HG03025 (cell line): Measurements from ENCODE around the gene CLEC18B.
A peak's percentile ranks its signal among the peaks of the same experiment; 100 is the strongest.
"Not testable (repeated sequence)": the region's sequence is repeated elsewhere in the genome, so short reads cannot be mapped to it uniquely, and the experiment has no call there.

Experiments
- ATAC-seq: cut with Tn5 transposase; IDR thresholded peaks from one replicate; pipeline ENCODE4 v1.9.1; 2021; ENCODE audit warnings: mild to moderate bottlenecking, moderate library complexity; ENCODE audit not compliant: unreplicated experiment, low FRiP score

CLEC18B gene

DNA sequence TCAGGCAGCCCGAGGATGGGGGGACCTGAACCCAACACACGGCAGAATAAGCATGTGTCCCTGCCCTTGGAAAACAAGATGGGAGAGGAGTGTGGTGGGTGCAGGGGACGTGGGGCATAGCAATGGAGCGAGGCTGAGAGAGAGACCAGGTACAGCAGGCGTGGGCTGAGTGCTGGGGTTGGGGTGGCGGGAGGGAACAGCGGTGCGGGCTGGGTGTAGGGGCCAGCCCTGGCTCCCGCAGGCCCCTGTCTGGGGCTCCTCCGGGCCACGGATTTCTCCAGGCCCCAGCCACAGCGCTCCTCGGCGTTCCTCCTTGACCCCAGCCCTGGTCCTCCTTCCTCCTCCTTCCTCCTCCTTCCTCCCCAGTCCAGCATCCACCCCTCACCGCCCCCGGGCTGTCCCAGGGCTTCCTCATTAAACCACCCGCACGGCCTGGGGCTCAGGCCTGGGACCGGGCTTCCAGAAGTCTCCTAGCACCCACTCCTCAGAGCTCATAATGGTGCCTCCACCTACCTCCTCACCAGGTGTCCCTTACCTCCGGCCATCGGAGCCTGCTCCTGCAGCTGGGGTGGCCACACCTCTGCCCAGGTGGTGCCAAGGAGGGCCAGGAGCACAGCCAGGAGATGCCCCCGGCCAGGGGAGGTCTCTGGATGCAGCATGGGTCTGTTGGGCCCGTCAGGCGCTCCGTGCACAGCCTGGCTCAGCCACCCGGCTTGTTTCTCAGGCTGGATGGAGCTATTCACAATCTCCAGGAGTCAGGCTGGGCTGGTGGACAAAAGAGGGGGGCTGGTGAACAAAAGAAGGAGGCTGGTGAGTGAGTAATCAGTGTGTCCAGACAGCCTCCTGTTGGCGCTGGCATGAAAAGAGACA, at the start of gene CLEC18B:
Gene CLEC18B, minus strand, starts transcription at position 867 of the 870 bp plus-strand sequence. Its CDS starts 208 bp downstream, at position 659.
- not testable (repeated sequence) for ATAC-seq

DNA sequence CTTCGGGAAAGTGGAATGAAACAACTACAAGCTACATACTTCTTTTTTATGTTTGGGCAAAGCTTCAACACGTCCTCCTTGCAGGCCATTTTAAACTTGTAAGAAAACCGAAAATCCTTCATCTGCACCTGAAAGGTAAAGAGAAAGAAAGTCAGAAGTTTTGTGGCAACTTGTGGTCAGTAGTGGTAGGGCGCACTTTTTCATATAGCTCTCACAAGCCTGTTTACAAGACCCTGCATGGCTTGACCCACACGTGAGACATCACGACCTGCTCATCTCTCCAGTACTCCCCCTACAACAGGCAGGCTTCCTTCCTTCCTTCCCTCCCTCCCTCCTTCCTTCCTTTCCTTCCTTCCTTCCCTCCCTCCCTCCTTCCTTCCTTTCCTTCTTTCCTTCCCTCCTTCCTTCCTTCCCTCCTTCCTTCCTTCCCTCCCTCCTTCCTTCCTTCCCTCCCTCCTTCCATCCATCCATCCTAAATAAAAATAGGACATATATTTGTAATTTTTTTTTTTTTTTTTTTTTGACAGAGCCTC, 48.7 kb upstream of the CLEC18B start:
- no peak for ATAC-seq

GRCh38 chr16:74468807-74469525, 47.7 kb upstream of the CLEC18B start:
- no peak for ATAC-seq

GRCh38 chr16:74466872-74467271, 45.6 kb upstream of the CLEC18B start:
- peak; percentile 74 for ATAC-seq

GRCh38 chr16:74465851-74466685, 44.8 kb upstream of the CLEC18B start:
- ATAC-seq, result no peak

DNA sequence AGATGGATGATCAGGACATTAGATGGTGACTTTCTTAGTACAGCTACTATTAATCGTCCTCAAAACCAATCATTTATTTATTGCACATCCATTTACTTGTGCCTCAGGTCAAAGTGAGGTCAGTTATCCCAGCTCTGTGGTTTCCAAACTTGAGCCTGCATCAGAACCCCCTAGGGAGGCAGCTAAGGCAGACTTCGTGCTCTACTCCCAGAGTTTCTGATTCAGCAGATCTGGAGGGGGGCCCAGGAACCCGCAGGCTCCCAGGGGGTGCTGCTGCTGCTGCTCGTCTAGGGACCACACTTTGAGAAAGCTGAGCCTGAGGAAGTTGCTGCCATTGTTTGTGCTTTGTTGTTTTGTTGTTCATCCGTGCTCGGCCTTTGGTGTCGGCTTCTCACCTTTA, 44.0 kb upstream of the CLEC18B start:
- no peak for ATAC-seq

- no peak for ATAC-seq
Measured at GRCh38 chr16:74463888-74464287, 42.6 kb upstream of the CLEC18B start.

DNA sequence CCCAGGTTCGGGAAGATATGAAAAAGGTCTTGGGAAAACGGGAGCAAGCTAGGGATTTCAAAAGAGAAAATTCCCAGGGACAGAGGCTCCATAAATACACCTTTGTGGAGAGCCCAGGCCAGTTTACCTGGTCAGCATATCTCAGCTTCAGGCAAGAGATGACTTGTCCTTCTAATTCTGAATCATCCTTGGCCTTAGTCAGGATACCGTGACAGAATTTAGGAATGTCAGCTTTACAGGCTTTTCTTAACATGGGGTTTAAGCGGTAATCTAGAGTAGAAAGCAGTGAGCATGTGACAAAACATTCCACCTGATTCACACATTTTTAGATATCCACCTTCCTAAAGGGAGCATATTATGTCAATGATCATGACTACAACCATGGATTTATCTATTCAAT, 41.1 kb upstream of the CLEC18B start:
- ATAC-seq, result no peak

- no peak for ATAC-seq
Measured at GRCh38 chr16:74461826-74462225, 40.5 kb upstream of the CLEC18B start.

GRCh38 chr16:74460542-74460941, 39.3 kb upstream of the CLEC18B start:
- ATAC-seq, result no peak

DNA sequence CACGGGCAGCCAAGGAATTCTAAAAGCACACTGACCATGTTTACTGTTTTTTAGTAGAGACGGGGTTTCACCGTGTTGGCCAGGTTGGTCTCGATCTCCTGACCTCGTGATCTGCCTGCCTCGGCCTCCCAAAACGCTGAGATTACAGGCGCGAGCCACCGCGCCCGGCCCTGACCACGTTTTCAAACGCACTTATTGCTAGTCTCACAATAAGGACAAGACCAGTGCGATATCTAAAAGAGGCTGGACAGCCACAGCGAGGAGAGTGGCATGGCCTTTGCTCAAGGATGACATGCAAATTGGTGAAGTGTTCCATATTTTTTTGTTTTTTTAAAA, 35.0 kb upstream of the CLEC18B start:
- no peak for ATAC-seq

DNA sequence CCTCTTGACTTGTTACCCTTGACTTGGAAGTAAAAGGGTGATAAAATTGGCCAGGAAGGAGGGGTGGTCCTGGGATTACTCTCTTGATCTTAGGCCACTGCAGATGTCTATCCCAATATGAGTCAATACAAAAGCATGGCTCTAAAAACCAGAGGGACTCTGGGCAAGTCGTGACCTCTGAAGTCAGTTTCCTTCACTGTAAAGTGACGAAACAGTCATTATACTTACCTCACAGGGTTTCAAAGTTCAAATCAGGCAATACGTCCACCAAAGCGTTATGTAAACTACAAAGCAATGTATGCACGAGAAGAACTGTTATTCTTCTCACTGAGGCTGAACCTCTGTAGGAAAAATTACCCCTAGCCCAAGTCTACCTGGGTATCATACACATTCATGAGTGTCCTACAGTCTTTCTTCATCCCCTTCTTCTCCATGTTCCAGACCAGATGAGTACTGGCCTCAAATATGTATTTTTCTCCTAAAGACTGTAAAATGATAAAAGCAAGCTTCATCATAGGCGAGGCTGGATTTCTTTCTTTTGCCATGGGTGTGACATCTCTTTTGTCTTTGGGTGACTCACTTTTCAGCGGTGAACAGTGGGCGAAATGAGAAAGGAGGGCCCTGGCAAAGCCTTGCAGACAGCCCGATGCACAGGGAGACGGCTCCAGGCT, 34.5 kb upstream of the CLEC18B start:
- ATAC-seq, result no peak

DNA sequence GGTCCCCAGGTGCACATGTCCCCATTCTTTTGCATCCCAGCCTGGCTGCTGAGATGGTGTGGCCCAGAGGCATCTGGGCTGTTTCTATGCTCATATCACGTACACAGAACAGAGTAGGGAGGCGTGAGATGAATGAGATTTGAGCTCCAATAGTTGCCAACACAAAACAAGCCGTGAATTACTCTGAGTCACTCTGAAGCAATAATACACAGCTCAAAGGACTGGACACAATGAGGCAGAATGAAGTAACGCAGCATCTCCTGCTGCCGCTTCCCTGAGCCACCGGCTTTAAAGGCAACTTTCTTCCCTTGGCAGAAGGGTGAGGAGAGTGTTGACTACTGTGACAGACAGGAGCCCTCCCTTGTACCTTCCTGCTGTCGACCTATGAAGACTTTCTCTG, 33.9 kb upstream of the CLEC18B start:
- no peak for ATAC-seq

- ATAC-seq, result peak; percentile 63
Measured at GRCh38 chr16:74451951-74452758, 30.9 kb upstream of the CLEC18B start.

GRCh38 chr16:74450967-74451760, 29.9 kb upstream of the CLEC18B start:
- no peak for ATAC-seq

DNA sequence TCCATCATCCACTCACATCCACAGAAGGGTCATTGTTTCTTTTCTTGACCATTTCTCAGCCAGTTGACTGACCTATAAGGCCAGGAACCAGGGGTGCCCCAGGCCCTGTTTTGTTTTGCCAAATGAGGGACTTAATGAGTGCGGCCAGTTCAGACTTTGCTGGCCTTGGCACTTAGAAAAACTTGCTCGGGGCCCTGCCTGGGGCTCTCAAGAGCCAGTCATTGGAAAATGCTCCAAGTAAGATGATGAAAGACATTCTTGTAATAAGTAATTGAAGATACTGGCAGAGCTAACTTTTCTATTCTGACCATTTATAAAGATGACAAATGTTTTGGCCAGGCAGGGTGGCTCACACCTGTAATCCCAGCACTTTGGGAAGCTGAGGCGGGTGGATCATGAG, 29.0 kb upstream of the CLEC18B start:
- no peak for ATAC-seq

- ATAC-seq, result no peak
Measured at GRCh38 chr16:74449470-74449869, 28.2 kb upstream of the CLEC18B start.

- no peak for ATAC-seq
Measured at GRCh38 chr16:74448990-74449389, 27.7 kb upstream of the CLEC18B start.

DNA sequence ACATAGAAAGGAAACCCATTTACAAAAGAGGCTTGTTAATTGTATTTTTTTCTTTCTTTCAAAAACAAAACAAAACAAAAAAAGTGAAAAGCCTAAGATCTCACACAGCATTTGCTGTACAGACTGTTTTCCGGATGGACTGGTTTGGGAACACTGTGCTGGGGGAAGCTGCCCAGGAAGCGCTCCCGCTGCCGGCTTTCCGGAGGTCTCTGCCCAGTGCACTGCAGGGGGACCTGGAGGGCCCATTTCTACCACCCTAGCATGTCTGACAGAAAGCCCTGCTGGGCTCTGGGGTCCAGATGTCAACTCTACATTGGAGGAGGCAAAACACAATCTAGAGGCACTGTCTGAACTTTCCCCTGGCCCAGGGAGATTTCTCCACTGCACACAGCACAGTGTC, 26.3 kb upstream of the CLEC18B start:
- no peak for ATAC-seq
